SK-N-SH treated with all-trans-retinoic acid at 6 μM for 48 hours (cell line): ENCODE measurements around the gene TCEAL8.

Experiments used
- ATAC-seq: fragments of 200-7000 bp; cut with Tn5 transposase; 3 replicates; pipeline ENCODE4 v1.9.1; 2020; ENCODE audit warnings: mild to moderate bottlenecking, moderate library complexity
- ARNTL ChIP-seq: fragments of 450-650 bp; formaldehyde crosslinking; IDR thresholded peaks from 2 replicates; pipeline ENCODE4 v1.5.0; 2020; ENCODE audit warnings: low read depth, mild to moderate bottlenecking, moderate library complexity, borderline replicate concordance
- CSDC2 ChIP-seq: fragments of 250-450 bp; sonication (Bioruptor Pico); IDR thresholded peaks from 2 replicates; pipeline ENCODE4 v1.5.0; 2020; ENCODE audit warnings: mild to moderate bottlenecking, moderate library complexity
- ESRRG ChIP-seq: fragments of 250-450 bp; sonication (Bioruptor Pico); IDR thresholded peaks from 2 replicates; pipeline ENCODE4 v1.6.1; 2021; ENCODE audit warnings: mild to moderate bottlenecking
- ISL1 ChIP-seq: fragments of 250-450 bp; sonication (Bioruptor Pico); IDR thresholded peaks from 2 replicates; pipeline ENCODE4 v2.1.2; 2022; ENCODE audit warnings: mild to moderate bottlenecking, moderate library complexity
- OSR1 ChIP-seq: fragments of 250-450 bp; sonication (Bioruptor Pico); IDR thresholded peaks from 2 replicates; pipeline ENCODE4 v1.8.0; 2022; ENCODE audit warnings: moderate library complexity, mild to moderate bottlenecking, inconsistent platforms
- PATZ1 ChIP-seq: fragments of 250-450 bp; sonication (Bioruptor Pico); IDR thresholded peaks from 2 replicates; pipeline ENCODE4 v1.8.0; 2020; ENCODE audit warnings: mild to moderate bottlenecking, moderate library complexity, borderline replicate concordance
- PPARA ChIP-seq: fragments of 250-450 bp; sonication (Bioruptor Pico); IDR thresholded peaks from 2 replicates; pipeline ENCODE4 v1.5.0; 2020; ENCODE audit warnings: mild to moderate bottlenecking, borderline replicate concordance
- RARB ChIP-seq: fragments of 250-450 bp; sonication (Bioruptor Pico); IDR thresholded peaks from 2 replicates; pipeline ENCODE4 v1.8.0; 2021; ENCODE audit warnings: mild to moderate bottlenecking, moderate library complexity
- SNAI2 ChIP-seq: fragments of 250-450 bp; sonication (Bioruptor Pico); IDR thresholded peaks from 2 replicates; pipeline ENCODE4 v1.5.0; 2020; ENCODE audit warnings: mild to moderate bottlenecking, moderate library complexity
- TOX ChIP-seq: fragments of 250-450 bp; sonication (Bioruptor Pico); IDR thresholded peaks from 2 replicates; pipeline ENCODE4 v1.8.0; 2021; ENCODE audit warnings: mild to moderate bottlenecking, moderate library complexity, borderline replicate concordance
- TSHZ2 ChIP-seq: fragments of 250-450 bp; sonication (Bioruptor Pico); IDR thresholded peaks from 2 replicates; pipeline ENCODE4 v1.5.0; 2020; ENCODE audit warnings: mild to moderate bottlenecking, moderate library complexity
- ZC3H10 ChIP-seq: fragments of 250-450 bp; sonication (Bioruptor Pico); IDR thresholded peaks from 2 replicates; pipeline ENCODE4 v1.5.1; 2021; ENCODE audit warnings: mild to moderate bottlenecking, moderate library complexity
- ZNF565 ChIP-seq: fragments of 450-650 bp; formaldehyde crosslinking; conservative IDR thresholded peaks from 2 replicates; pipeline ENCODE4 v1.5.0; 2020; ENCODE audit warnings: low read depth, mild to moderate bottlenecking, moderate library complexity
- ZNF70 ChIP-seq: fragments of 450-650 bp; formaldehyde crosslinking; IDR thresholded peaks from 2 replicates; pipeline ENCODE4 v1.5.0; 2020; ENCODE audit warnings: mild to moderate bottlenecking, moderate library complexity
- ZNF8 ChIP-seq: fragments of 450-650 bp; formaldehyde crosslinking; IDR thresholded peaks from 2 replicates; pipeline ENCODE4 v1.5.0; 2020; ENCODE audit warnings: mild to moderate bottlenecking, moderate library complexity
- TF ChIP-seq, protein P1 (sequence below): fragments of 250-450 bp; sonication (Bioruptor Pico); IDR thresholded peaks from 2 replicates; pipeline ENCODE4 v1.5.1; 2021; ENCODE audit warnings: mild to moderate bottlenecking, moderate library complexity
- TF ChIP-seq, protein P2 (sequence below): fragments of 250-450 bp; sonication (Bioruptor Pico); IDR thresholded peaks from 2 replicates; pipeline ENCODE4 v1.5.1; 2020; ENCODE audit warnings: low read depth, mild to moderate bottlenecking, moderate library complexity

Gene TCEAL8

GRCh38 chrX:103220511-103221323 is 34.2 kb downstream of the TCEAL8 start:
- ATAC-seq, result no peak
- TF ChIP-seq, protein P1, sequence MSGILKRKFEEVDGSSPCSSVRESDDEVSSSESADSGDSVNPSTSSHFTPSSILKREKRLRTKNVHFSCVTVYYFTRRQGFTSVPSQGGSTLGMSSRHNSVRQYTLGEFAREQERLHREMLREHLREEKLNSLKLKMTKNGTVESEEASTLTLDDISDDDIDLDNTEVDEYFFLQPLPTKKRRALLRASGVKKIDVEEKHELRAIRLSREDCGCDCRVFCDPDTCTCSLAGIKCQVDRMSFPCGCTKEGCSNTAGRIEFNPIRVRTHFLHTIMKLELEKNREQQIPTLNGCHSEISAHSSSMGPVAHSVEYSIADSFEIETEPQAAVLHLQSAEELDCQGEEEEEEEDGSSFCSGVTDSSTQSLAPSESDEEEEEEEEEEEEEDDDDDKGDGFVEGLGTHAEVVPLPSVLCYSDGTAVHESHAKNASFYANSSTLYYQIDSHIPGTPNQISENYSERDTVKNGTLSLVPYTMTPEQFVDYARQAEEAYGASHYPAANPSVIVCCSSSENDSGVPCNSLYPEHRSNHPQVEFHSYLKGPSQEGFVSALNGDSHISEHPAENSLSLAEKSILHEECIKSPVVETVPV (CRISPR knock-in tag), result no peak
- TF ChIP-seq ZNF70 (CRISPR knock-in tag) (no peak), TOX (CRISPR knock-in tag) (no peak), RARB (CRISPR knock-in tag) (no peak), OSR1 (CRISPR knock-in tag) (no peak), PATZ1 (CRISPR knock-in tag) (no peak), ESRRG (CRISPR knock-in tag) (no peak), CSDC2 (CRISPR knock-in tag) (no peak)
- TF ChIP-seq, protein P2, sequence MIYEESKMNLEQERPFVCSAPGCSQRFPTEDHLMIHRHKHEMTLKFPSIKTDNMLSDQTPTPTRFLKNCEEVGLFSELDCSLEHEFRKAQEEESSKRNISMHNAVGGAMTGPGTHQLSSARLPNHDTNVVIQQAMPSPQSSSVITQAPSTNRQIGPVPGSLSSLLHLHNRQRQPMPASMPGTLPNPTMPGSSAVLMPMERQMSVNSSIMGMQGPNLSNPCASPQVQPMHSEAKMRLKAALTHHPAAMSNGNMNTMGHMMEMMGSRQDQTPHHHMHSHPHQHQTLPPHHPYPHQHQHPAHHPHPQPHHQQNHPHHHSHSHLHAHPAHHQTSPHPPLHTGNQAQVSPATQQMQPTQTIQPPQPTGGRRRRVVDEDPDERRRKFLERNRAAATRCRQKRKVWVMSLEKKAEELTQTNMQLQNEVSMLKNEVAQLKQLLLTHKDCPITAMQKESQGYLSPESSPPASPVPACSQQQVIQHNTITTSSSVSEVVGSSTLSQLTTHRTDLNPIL, result no peak

DNA sequence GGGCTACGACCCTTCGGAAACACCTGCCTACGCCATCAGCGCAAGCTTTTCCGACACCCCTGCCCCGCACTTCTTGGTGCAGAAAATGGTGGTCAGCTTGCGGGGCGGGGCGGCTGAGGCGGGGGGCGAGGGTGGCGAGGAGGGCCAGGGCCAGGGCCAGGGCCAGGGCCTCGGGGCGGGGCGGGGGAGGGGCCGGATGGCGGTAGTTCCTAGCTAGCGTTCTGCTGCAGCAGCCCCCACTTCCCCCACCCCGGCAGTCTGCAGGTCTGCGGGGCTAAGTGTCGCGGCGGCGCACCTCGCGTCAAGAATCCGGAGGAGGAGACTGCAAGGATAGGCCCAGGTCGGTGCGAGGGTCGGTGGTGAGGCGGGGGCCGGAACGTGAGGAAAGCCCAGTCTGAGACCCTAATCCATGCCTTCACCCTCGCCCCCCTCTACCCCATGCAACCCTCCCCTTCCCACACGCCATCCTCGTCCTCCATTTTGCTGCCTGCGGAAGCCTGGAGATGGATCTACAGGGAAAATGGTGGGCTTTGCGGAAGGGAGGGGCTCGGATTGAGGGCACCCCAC is 39.4 kb downstream of the TCEAL8 start:
- peak; percentile 69 for ATAC-seq

More for the DNA sequence above, 39.4 kb downstream of the TCEAL8 start:
- TF ChIP-seq CSDC2 (CRISPR knock-in tag), result no peak
- no peak for TF ChIP-seq ARNTL
- no peak for TF ChIP-seq ZC3H10 (CRISPR knock-in tag)
- no peak for TF ChIP-seq ESRRG (CRISPR knock-in tag)
- TF ChIP-seq TSHZ2, result no peak
- TF ChIP-seq OSR1 (CRISPR knock-in tag), result no peak
- no peak for TF ChIP-seq PATZ1 (CRISPR knock-in tag)
- TF ChIP-seq, protein P1 (CRISPR knock-in tag), result no peak
- no peak for TF ChIP-seq ZNF8 (CRISPR knock-in tag)
- TF ChIP-seq PPARA (CRISPR knock-in tag), result no peak
- TF ChIP-seq RARB (CRISPR knock-in tag), result no peak
- TF ChIP-seq, protein P2, result no peak
- TF ChIP-seq ZNF565, result no peak
- no peak for TF ChIP-seq ISL1 (CRISPR knock-in tag)
- TF ChIP-seq SNAI2 (CRISPR knock-in tag), result no peak
